H1 (cell line): ENCODE measurements around the gene SLC35F3. TPM values are rescaled to one million over a fixed set of nuclear protein-coding genes. Genes with fewer than 3 reads are reported as not detected.

ENCODE experiments used
- ATF3 ChIP-seq: IDR thresholded peaks from 2 replicates; pipeline ENCODE4 v1.6.1; 2011; ENCODE audit warnings: low read depth, mild to moderate bottlenecking, low read length; ENCODE audit not compliant: insufficient read depth
- CBX5 ChIP-seq: fragments of 300-800, 300-1000 bp; sonication (generic); IDR thresholded peaks from 2 replicates; pipeline ENCODE4 v1.7.1; 2016; ENCODE audit warnings: antibody characterized with exemption, low read length, low read depth
- CREB1 ChIP-seq: IDR thresholded peaks from 2 replicates; pipeline ENCODE4 v1.6.1; 2012; ENCODE audit warnings: inconsistent platforms
- EP300 ChIP-seq, 2 experiments: IDR thresholded peaks; 1 replicate in 1 of 2; 2 replicates in 1 of 2; pipeline ENCODE4 v1.6.1; 2011 to 2012; ENCODE audit warnings: low read depth in 2 of 2, low read length in 2 of 2, mild to moderate bottlenecking in 2 of 2, borderline replicate concordance in 1 of 2, inconsistent platforms in 1 of 2, moderate library complexity in 1 of 2
- JUN ChIP-seq: IDR thresholded peaks from 2 replicates; pipeline ENCODE4 v1.6.1; 2011; ENCODE audit warnings: low read depth, mild to moderate bottlenecking, improper control_type of control experiment, low read length
- JUND ChIP-seq: IDR thresholded peaks from 2 replicates; pipeline ENCODE4 v1.6.1; 2011; ENCODE audit warnings: mild to moderate bottlenecking, improper control_type of control experiment, low read length
- polyA plus RNA-seq, 7 experiments: library from polyadenylated mRNA; depleted of rRNA in 3 of 7; stranded (reverse) in 5 of 7; unstranded in 2 of 7; fragments of >200 nt in 5 of 7; fragments of 200-250 nt in 2 of 7; gene quantifications; 1 replicate in 5 of 7; 2 replicates in 1 of 7; 4 replicates in 1 of 7; pipeline versions ENCODE4 v1.2.1 to v1.2.3, GENCODE V29; 2011 to 2013; ENCODE audit warnings: missing spikeins in 2 of 7, mixed read lengths in 2 of 7
- total RNA-seq: library from RNA; stranded (reverse); fragmentation: NEBNext Ultra II Directional; extraction: Animal tissue kit (Norgen Biotek cat#: 25700); gene quantifications from 2 replicates; pipeline ENCODE4 v1.2.1, GENCODE V29; 2021

The SLC35F3 gene
- total and polyA plus RNA-seq, 2 of the 8 experiments (the other 6 are each of a cell fraction or from before 2014, with no cell fraction given), result 0.78 to 1.2 TPM

- TF ChIP-seq CBX5, result no peak
- TF ChIP-seq JUND, result no peak
- TF ChIP-seq CREB1, result no peak
- no peak for TF ChIP-seq ATF3
- TF ChIP-seq JUN, result no peak
- TF ChIP-seq EP300 (IDR thresholded peaks at IDR 0.05; ENCODE audit: borderline replicate concordance in 1 of 2, low read depth in 2 of 2, low read length in 2 of 2), result no peak
Measured at GRCh38 chr1:234206651-234207284, 302.3 kb downstream of the SLC35F3 start (continued).
